H1 (cell line): ENCODE results near the gene CCDC175. TPM values are rescaled to one million over a fixed set of nuclear protein-coding genes. Genes with fewer than 3 reads are reported as not detected.

Experiments used
- ASH2L ChIP-seq: fragments of 200-600, 300-600 bp; sonication (generic); IDR thresholded peaks from one replicate; pipeline ENCODE4 v1.7.1; 2017; ENCODE audit warnings: low read length
- BRCA1 ChIP-seq: IDR thresholded peaks from 2 replicates; pipeline ENCODE4 v1.6.1; 2012; ENCODE audit warnings: low read depth, low read length, improper control_type of control experiment
- CEBPB ChIP-seq: IDR thresholded peaks from 2 replicates; pipeline ENCODE4 v1.6.1; 2012; ENCODE audit warnings: low read depth, low read length
- CHD1 ChIP-seq: IDR thresholded peaks from 2 replicates; pipeline ENCODE4 v1.6.1; 2012; ENCODE audit warnings: low read depth, low read length, improper control_type of control experiment
- JUN ChIP-seq: IDR thresholded peaks from 2 replicates; pipeline ENCODE4 v1.6.1; 2011; ENCODE audit warnings: low read depth, mild to moderate bottlenecking, improper control_type of control experiment, low read length
- PHF8 ChIP-seq: fragments of 200-600 bp; sonication (generic); conservative IDR thresholded peaks from 2 replicates; pipeline ENCODE4 v1.7.1; 2012; ENCODE audit warnings: low read depth, mild to moderate bottlenecking, inconsistent platforms, low read length, moderate library complexity
- RAD21 ChIP-seq, 2 experiments: IDR thresholded peaks in 1 of 2; conservative IDR thresholded peaks in 1 of 2; 2 replicates each; pipeline ENCODE4 v1.6.1; 2011; ENCODE audit warnings: low read depth in 2 of 2, low read length in 2 of 2, improper control_type of control experiment in 1 of 2, inconsistent platforms in 1 of 2, mild to moderate bottlenecking in 1 of 2, moderate library complexity in 1 of 2
- RFX5 ChIP-seq: IDR thresholded peaks from 2 replicates; pipeline ENCODE4 v1.6.1; 2011; ENCODE audit warnings: low read depth, low read length, improper control_type of control experiment, borderline replicate concordance
- RXRA ChIP-seq: IDR thresholded peaks from 2 replicates; pipeline ENCODE4 v1.6.1; 2011; ENCODE audit warnings: low read depth, mild to moderate bottlenecking, low read length, moderate library complexity; ENCODE audit not compliant: insufficient read depth
- SAP30 ChIP-seq: fragments of 300-600 bp; sonication (generic); IDR thresholded peaks from 2 replicates; pipeline ENCODE4 v1.7.1; 2012; ENCODE audit warnings: low read length, moderate library complexity, mild to moderate bottlenecking, inconsistent platforms; ENCODE audit not compliant: insufficient read depth, insufficient replicate concordance
- SP4 ChIP-seq: IDR thresholded peaks from 2 replicates; pipeline ENCODE4 v1.6.1; 2012; ENCODE audit warnings: low read length, inconsistent platforms
- TEAD4 ChIP-seq: IDR thresholded peaks from 2 replicates; pipeline ENCODE4 v1.6.1; 2012; ENCODE audit warnings: low read depth, low read length, inconsistent platforms, mixed read lengths
- polyA plus RNA-seq, 7 experiments: library from polyadenylated mRNA; depleted of rRNA in 3 of 7; stranded (reverse) in 5 of 7; unstranded in 2 of 7; fragments of >200 nt in 5 of 7; fragments of 200-250 nt in 2 of 7; gene quantifications; 1 replicate in 5 of 7; 2 replicates in 1 of 7; 4 replicates in 1 of 7; pipeline versions ENCODE4 v1.2.1 to v1.2.3, GENCODE V29; 2011 to 2013; ENCODE audit warnings: missing spikeins in 2 of 7, mixed read lengths in 2 of 7
- total RNA-seq: library from RNA; stranded (reverse); fragmentation: NEBNext Ultra II Directional; extraction: Animal tissue kit (Norgen Biotek cat#: 25700); gene quantifications from 2 replicates; pipeline ENCODE4 v1.2.1, GENCODE V29; 2021
- TF ChIP-seq, protein P1 (sequence below): fragments of 300-600 bp; sonication (generic); IDR thresholded peaks from 2 replicates; pipeline ENCODE4 v1.7.1; 2012; ENCODE audit warnings: low read length, moderate library complexity, mild to moderate bottlenecking, inconsistent platforms; ENCODE audit not compliant: insufficient replicate concordance

CCDC175 gene
- total and polyA plus RNA-seq, 2 of the 8 experiments (the other 6 are each of a cell fraction or from before 2014, with no cell fraction given): 0.19 TPM; not detected in 1

DNA sequence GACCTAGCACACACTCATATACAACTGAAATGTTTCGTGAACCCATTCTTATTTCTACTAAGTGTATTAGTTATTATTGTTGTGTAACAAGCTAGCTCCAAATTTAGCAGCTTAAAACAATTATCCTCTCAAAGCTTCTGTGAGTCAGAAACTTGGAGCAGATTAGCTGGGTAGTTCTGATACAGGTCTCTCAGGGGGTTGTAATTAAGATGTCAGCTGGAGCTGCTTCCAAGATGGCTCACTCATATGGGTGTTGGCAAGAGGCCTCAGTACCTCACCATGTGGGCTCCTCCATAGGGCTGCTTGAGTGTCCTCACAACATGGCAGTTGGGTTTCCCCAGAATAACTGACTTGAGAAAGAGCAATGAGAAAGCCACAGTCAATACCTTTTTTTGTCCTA is 121.2 kb downstream of the CCDC175 start (continued):
- TF ChIP-seq, protein P1, sequence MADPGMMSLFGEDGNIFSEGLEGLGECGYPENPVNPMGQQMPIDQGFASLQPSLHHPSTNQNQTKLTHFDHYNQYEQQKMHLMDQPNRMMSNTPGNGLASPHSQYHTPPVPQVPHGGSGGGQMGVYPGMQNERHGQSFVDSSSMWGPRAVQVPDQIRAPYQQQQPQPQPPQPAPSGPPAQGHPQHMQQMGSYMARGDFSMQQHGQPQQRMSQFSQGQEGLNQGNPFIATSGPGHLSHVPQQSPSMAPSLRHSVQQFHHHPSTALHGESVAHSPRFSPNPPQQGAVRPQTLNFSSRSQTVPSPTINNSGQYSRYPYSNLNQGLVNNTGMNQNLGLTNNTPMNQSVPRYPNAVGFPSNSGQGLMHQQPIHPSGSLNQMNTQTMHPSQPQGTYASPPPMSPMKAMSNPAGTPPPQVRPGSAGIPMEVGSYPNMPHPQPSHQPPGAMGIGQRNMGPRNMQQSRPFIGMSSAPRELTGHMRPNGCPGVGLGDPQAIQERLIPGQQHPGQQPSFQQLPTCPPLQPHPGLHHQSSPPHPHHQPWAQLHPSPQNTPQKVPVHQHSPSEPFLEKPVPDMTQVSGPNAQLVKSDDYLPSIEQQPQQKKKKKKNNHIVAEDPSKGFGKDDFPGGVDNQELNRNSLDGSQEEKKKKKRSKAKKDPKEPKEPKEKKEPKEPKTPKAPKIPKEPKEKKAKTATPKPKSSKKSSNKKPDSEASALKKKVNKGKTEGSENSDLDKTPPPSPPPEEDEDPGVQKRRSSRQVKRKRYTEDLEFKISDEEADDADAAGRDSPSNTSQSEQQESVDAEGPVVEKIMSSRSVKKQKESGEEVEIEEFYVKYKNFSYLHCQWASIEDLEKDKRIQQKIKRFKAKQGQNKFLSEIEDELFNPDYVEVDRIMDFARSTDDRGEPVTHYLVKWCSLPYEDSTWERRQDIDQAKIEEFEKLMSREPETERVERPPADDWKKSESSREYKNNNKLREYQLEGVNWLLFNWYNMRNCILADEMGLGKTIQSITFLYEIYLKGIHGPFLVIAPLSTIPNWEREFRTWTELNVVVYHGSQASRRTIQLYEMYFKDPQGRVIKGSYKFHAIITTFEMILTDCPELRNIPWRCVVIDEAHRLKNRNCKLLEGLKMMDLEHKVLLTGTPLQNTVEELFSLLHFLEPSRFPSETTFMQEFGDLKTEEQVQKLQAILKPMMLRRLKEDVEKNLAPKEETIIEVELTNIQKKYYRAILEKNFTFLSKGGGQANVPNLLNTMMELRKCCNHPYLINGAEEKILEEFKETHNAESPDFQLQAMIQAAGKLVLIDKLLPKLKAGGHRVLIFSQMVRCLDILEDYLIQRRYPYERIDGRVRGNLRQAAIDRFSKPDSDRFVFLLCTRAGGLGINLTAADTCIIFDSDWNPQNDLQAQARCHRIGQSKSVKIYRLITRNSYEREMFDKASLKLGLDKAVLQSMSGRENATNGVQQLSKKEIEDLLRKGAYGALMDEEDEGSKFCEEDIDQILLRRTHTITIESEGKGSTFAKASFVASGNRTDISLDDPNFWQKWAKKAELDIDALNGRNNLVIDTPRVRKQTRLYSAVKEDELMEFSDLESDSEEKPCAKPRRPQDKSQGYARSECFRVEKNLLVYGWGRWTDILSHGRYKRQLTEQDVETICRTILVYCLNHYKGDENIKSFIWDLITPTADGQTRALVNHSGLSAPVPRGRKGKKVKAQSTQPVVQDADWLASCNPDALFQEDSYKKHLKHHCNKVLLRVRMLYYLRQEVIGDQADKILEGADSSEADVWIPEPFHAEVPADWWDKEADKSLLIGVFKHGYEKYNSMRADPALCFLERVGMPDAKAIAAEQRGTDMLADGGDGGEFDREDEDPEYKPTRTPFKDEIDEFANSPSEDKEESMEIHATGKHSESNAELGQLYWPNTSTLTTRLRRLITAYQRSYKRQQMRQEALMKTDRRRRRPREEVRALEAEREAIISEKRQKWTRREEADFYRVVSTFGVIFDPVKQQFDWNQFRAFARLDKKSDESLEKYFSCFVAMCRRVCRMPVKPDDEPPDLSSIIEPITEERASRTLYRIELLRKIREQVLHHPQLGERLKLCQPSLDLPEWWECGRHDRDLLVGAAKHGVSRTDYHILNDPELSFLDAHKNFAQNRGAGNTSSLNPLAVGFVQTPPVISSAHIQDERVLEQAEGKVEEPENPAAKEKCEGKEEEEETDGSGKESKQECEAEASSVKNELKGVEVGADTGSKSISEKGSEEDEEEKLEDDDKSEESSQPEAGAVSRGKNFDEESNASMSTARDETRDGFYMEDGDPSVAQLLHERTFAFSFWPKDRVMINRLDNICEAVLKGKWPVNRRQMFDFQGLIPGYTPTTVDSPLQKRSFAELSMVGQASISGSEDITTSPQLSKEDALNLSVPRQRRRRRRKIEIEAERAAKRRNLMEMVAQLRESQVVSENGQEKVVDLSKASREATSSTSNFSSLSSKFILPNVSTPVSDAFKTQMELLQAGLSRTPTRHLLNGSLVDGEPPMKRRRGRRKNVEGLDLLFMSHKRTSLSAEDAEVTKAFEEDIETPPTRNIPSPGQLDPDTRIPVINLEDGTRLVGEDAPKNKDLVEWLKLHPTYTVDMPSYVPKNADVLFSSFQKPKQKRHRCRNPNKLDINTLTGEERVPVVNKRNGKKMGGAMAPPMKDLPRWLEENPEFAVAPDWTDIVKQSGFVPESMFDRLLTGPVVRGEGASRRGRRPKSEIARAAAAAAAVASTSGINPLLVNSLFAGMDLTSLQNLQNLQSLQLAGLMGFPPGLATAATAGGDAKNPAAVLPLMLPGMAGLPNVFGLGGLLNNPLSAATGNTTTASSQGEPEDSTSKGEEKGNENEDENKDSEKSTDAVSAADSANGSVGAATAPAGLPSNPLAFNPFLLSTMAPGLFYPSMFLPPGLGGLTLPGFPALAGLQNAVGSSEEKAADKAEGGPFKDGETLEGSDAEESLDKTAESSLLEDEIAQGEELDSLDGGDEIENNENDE: no peak
- TF ChIP-seq JUN (no peak), RXRA (no peak), BRCA1 (no peak), SP4 (no peak), CEBPB (no peak), RAD21 (IDR thresholded peaks at IDR 0.05 in 1 of 2, conservative IDR thresholded peaks at IDR 0.05 in 1 of 2; ENCODE audit: low read depth in 2 of 2, low read length in 2 of 2) (no peak), SAP30 (no peak), ASH2L (no peak), RFX5 (no peak), TEAD4 (no peak), CHD1 (no peak), PHF8 (no peak)
